Adrenal gland (tissue), 19 donors: ENCODE measurements around the gene FAM83E. TPM values are rescaled to one million over a fixed set of nuclear protein-coding genes. Genes with fewer than 3 reads are reported as not detected.

Experiments used
- DNase-seq, 7 donors: peaks; one replicate each; pipeline ENCODE4 v3.0.0-alpha.2; 2019 to 2020
- H3K27ac ChIP-seq, 5 donors: fragments of 200-600 bp; sonication (generic) in 4 of 5; 1 replicate in 3 of 5; 2 replicates in 2 of 5; pipeline versions ENCODE4 v1.5.1 to v1.8.0; 2016 to 2020; ENCODE audit warnings: mild to moderate bottlenecking in 1 of 5
- H3K27me3 ChIP-seq: fragments of 200-600 bp; 2 replicates; pipeline ENCODE4 v1.8.0; 2021
- H3K36me3 ChIP-seq, 2 donors: fragments of 200-600 bp; replicated peaks in 1 of 2; 1 replicate in 1 of 2; 2 replicates in 1 of 2; pipeline versions ENCODE4 v1.5.1 to v1.8.0; 2018 to 2022
- H3K4me1 ChIP-seq, 2 donors: fragments of 200-600 bp; replicated peaks in 1 of 2; 1 replicate in 1 of 2; 2 replicates in 1 of 2; pipeline versions ENCODE4 v1.5.1 to v1.8.0; 2018 to 2021
- H3K4me3 ChIP-seq, 4 donors: fragments of 200-600 bp; sonication (generic) in 3 of 4; one replicate each; pipeline ENCODE4 v1.5.1; 2016 to 2018
- H3K9me3 ChIP-seq, 3 donors: fragments of 200-600 bp; sonication (generic) in 1 of 3; replicated peaks in 1 of 3; 1 replicate in 2 of 3; 2 replicates in 1 of 3; pipeline versions ENCODE4 v1.5.1 to v1.8.0; 2016 to 2021
- POLR2A ChIP-seq, 2 donors: fragments of 450-650 bp; IDR thresholded peaks; one replicate each; pipeline ENCODE4 v1.6.1; 2017; ENCODE audit warnings: antibody characterized with exemption in 2 of 2, mild to moderate bottlenecking in 2 of 2, moderate library complexity in 1 of 2
- WGBS, 4 donors: extraction: QIAGEN DNeasy Blood & Tissue Kit in 2 of 4; methylation state at CpG; one replicate each; pipeline versions ENCODE4 v1.1.5 to v1.1.7; 2013 to 2017; 5-methylcytosine and 5-hydroxymethylcytosine counted together
- intact Hi-C, 2 donors: fragments of 100-400 bp; cut with DNase I; formaldehyde crosslinking; loops; one replicate each; pipeline versions ENCODE4 v1.14.1 to v1.15.0; 2022 to 2023
- long read RNA-seq, 10 donors: library from polyadenylated mRNA in 3 of 10; unstranded in 2 of 10; stranded (forward) in 1 of 10; transcript quantifications; one replicate each; pipeline ENCODE4 v2.0.0 and lab custom pipeline, GENCODE V29; 2021 to 2026
- polyA plus RNA-seq, 3 donors: library from polyadenylated mRNA; stranded (reverse); fragments of 200-250 nt in 2 of 3; fragments of 350-450 nt in 1 of 3; fragmentation: Illumina TruSeq in 1 of 3; extraction: RNeasy Lipid Tissue Mini Kit (QIAGEN cat#74804) in 1 of 3; gene quantifications; one replicate each; pipeline ENCODE4 v1.2.3, GENCODE V29; 2013 to 2014
- total RNA-seq, 9 donors: library from RNA; depleted of rRNA in 4 of 9; stranded (reverse); fragments of >200 nt in 4 of 9; fragments of 120-200 nt in 1 of 9; fragmentation: NEBNext Ultra II Directional in 1 of 9; extraction: Animal tissue kit (Norgen Biotek cat#: 25700) in 1 of 9; gene quantifications; one replicate each; pipeline versions ENCODE4 v1.1.0 to v1.2.4, GENCODE V29; 2013 to 2023
- TF ChIP-seq, protein P1 (sequence below), 6 experiments: fragments of 450-650 bp in 4 of 6; fragments of 200-600 bp in 2 of 6; sonication (generic) in 1 of 6; IDR thresholded peaks; 1 replicate in 5 of 6; 2 replicates in 1 of 6; pipeline versions ENCODE4 v1.5.1 to v1.8.0; 2016 to 2021; ENCODE audit warnings: antibody characterized with exemption in 6 of 6, mild to moderate bottlenecking in 2 of 6, moderate library complexity in 1 of 6
- donor health status: healthy with polysubstance abuse.
- donor health status: Bipolar disorder and iron deficiency.
- donor health status: DM: yes; HTN: yes; CAD: no.
- donor health status: DM: no; HTN: no; CAD: no.
- donor health status: DM: no; HTN: no; CAD: no.
- donor health status: DM: yes; HTN: yes; CAD: no.

The FAM83E gene
- under 1 TPM in 2 of 9 donors, not detected in 7; 0.17 to 0.75 TPM for total RNA-seq
- 1 to 10 TPM in 1 of 3 donors, under 1 TPM in 1, not detected in 1; 0.24 to 1.6 TPM for polyA plus RNA-seq
- long read RNA-seq, donor 1, result 0 reads
- long read RNA-seq, donor 2, result 0 reads
- long read RNA-seq, donor 3, result 0 reads
- long read RNA-seq, donor 4, result 0 reads
- long read RNA-seq, donor 5, result 0 reads
- long read RNA-seq, donor 6, result 0 reads
- long read RNA-seq, donor 7, result 0 reads
- long read RNA-seq, donor 8, result 0 reads
- long read RNA-seq, donor 9, result 0 reads
- long read RNA-seq, donor 10, result 0 reads

DNA sequence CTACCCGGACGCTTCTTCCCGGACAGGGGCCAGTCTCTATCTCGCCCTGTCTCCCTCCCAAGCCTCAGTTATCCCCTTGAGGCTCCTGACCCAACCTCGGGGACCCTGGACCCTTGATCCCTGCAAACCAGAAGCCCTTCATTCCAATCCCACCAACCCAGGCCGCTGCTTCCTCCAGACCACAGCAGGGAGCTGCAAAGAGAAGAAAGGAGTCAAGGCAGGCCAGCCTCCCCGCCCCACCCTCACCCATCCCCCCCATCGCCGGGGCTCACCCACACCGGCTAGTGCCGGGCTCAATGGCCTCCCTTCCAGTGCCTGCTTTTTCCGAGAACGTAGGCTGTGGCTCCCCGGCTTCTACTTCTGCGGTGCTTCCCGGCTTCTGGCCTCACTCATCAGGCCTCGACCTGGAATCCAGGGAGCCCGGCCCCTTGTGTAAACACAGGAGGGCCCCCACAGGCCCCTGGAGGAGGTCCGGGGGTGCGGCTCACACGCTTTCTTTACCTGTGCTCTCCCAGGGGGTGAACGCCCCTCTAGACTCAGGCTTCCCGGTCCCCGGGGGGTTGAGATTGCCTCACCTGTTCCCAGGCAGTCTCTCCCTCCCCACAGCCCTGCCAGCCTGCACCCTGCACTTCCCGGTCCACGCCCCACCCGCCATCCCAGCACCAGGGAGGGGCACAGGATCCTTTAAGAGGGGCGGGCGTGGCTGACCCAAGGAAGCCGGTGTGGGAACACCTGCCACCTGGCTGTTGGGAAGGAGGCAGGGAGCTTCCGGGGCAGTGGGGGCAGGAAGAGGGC is at the start of gene FAM83E:
Gene FAM83E (minus strand): TSS at position 641 of the 795 bp plus-strand sequence. CDS start 1,704 bp downstream, outside the sequence.
- H3K4me3 ChIP-seq, result no peak within 1 kb of the TSS

DNA sequence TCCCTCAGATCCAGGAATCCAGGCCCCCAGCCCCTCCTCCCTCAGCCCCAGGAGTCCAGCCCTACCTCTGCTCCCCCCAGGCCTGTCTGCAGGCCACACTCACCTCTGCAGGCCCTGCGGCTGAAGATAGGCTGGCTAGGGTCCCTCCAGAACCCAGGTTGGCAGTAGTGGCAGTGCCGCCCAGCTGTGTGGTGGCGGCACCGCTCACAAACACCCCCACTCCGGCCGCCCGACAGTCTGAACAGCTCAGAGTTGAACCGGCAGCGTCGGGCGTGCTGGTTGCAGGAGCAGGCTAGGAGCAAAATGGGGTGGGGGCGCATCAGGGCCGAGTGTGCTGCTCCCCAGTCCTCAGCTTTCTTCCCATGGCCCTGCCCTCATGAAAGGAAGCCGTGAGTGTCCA is 49.6 kb upstream of the FAM83E start:
- H3K27me3 ChIP-seq, result no peaks in the 10 kb centered on the region
- WGBS, 4 donors, result 86 to 93% (median 90%) methylated on average over 7 to 14 of the region's 14 CpGs
- no peak overlapping the region for H3K27ac ChIP-seq
- TF ChIP-seq, protein P1, sequence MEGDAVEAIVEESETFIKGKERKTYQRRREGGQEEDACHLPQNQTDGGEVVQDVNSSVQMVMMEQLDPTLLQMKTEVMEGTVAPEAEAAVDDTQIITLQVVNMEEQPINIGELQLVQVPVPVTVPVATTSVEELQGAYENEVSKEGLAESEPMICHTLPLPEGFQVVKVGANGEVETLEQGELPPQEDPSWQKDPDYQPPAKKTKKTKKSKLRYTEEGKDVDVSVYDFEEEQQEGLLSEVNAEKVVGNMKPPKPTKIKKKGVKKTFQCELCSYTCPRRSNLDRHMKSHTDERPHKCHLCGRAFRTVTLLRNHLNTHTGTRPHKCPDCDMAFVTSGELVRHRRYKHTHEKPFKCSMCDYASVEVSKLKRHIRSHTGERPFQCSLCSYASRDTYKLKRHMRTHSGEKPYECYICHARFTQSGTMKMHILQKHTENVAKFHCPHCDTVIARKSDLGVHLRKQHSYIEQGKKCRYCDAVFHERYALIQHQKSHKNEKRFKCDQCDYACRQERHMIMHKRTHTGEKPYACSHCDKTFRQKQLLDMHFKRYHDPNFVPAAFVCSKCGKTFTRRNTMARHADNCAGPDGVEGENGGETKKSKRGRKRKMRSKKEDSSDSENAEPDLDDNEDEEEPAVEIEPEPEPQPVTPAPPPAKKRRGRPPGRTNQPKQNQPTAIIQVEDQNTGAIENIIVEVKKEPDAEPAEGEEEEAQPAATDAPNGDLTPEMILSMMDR (IDR thresholded peaks at IDR 0.05), result no peak
- TF ChIP-seq POLR2A (IDR thresholded peaks at IDR 0.05), result no peak
- no peak for DNase-seq
- peaks cover 0 to 9% of the 10 kb centered on the region in 2 donors for H3K4me1 ChIP-seq
- H3K36me3 ChIP-seq, result no peaks in the 10 kb centered on the region
- no peak overlapping the region for H3K4me3 ChIP-seq
- intact Hi-C loops, result no loop called here
- no peaks in the 10 kb centered on the region for H3K9me3 ChIP-seq

More for the DNA sequence above, at the start of gene FAM83E:
- peak in 3 of 7 donors; percentile 27 to 42 (median 41) for DNase-seq
- H3K4me1 ChIP-seq, result peaks cover 13 to 24% of the 10 kb centered on the region in 2 donors
- H3K27me3 ChIP-seq, result no peaks in the 10 kb centered on the region
- no peak for TF ChIP-seq POLR2A (IDR thresholded peaks at IDR 0.05)
- TF ChIP-seq, protein P1 (IDR thresholded peaks at IDR 0.05), result no peak
- intact Hi-C loops, result no loop called here
- H3K9me3 ChIP-seq, result no peaks in the 10 kb centered on the region
- 25 to 52% (median 44%) methylated on average over 10 to 31 of the region's 31 CpGs for WGBS, 4 donors
- peak within 1 kb of the TSS in 1 of 5 donors; percentile 13 for H3K27ac ChIP-seq
- H3K36me3 ChIP-seq, result peaks cover 0 to 30% of the 10 kb centered on the region in 2 donors

DNA sequence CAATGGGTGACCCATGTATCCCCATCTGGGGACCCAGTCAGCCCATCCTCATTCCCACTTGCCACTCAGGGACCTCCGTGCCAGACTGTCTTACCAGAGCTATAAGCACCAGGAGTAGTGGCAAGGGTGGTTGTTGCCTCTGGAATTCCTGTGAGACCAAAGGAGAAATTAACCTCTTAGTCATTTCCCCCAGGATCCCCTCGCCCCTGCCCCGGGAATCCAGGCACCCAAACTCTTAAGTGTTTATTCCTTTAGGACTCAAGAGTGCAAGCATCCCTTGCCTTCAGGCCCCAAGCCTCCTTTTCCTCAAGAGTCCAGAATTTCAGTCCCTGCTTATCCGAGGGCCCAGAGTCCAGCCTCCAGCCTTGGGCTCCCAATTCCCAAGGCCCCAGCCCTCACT is 48.8 kb upstream of the FAM83E start:
- no peak overlapping the region for H3K27ac ChIP-seq
- H3K4me1 ChIP-seq, result peaks cover 0 to 9% of the 10 kb centered on the region in 2 donors
- H3K4me3 ChIP-seq, result no peak overlapping the region
- no peak for DNase-seq
- 86 to 97% (median 93%) methylated on average over 3 to 4 of the region's 4 CpGs for WGBS, 4 donors
- intact Hi-C loops, result no loop called here
- no peaks in the 10 kb centered on the region for H3K36me3 ChIP-seq
- TF ChIP-seq POLR2A (IDR thresholded peaks at IDR 0.05), result no peak
- TF ChIP-seq, protein P1 (IDR thresholded peaks at IDR 0.05), result no peak
- H3K9me3 ChIP-seq, result no peaks in the 10 kb centered on the region
- no peaks in the 10 kb centered on the region for H3K27me3 ChIP-seq

DNA sequence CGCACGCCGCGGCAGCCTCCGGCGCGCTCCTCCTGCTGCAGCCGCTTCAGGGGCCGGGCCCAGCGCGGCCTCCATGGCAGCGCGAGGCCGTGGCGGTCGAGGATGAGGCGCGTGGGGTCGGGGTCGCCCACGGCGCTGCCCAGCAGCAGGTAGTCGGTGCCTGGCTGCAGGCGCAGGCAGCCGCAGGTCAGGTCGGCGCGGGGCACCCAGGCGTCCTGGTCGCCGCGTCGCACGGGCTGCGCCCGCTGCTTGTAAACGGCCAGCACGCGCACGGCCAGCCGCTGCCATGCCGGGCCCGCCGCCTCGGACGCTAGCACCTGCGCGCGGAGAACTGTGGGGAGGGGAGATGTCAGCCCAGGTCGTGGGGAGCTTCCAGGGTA is 46.8 kb upstream of the FAM83E start:
- TF ChIP-seq, protein P1 (IDR thresholded peaks at IDR 0.05), result no peak
- TF ChIP-seq POLR2A (IDR thresholded peaks at IDR 0.05), result no peak
- H3K36me3 ChIP-seq, result no peaks in the 10 kb centered on the region
- DNase-seq, result no peak
- no peak overlapping the region for H3K27ac ChIP-seq
- no peaks in the 10 kb centered on the region for H3K27me3 ChIP-seq
- intact Hi-C loops, result no loop called here
- WGBS, 4 donors, result 86 to 92% (median 91%) methylated on average over 27 to 50 of the region's 50 CpGs; no CpG with 5 or more reads in 1 of the 4 donors
- H3K4me3 ChIP-seq, result no peak overlapping the region
- H3K4me1 ChIP-seq, result peaks cover 0 to 9% of the 10 kb centered on the region in 2 donors
- no peaks in the 10 kb centered on the region for H3K9me3 ChIP-seq
